Upper lobe of left lung (tissue), 6 donors: ENCODE results near the gene DCAF10. TPM values are rescaled to one million over a fixed set of nuclear protein-coding genes. Genes with fewer than 3 reads are reported as not detected.

Experiments
- ATAC-seq, 2 donors: fragments of 200-7000 bp; cut with Tn5 transposase; one replicate each; pipeline ENCODE4 v1.9.1; 2022; ENCODE audit warnings: mild to moderate bottlenecking in 2 of 2, moderate library complexity in 2 of 2; ENCODE audit not compliant: low FRiP score in 2 of 2
- DNase-seq, 2 donors: peaks; one replicate each; pipeline ENCODE4 v3.0.0-alpha.2; 2019 to 2020
- H3K27ac ChIP-seq, 4 donors: fragments of 200-600 bp; sonication (generic); one replicate each; pipeline ENCODE4 v1.5.1; 2016 to 2019
- H3K27me3 ChIP-seq, 4 donors: fragments of 200-600 bp; sonication (generic); one replicate each; pipeline ENCODE4 v1.5.1; 2017 to 2019
- H3K36me3 ChIP-seq, 4 donors: fragments of 200-600 bp; sonication (generic); one replicate each; pipeline ENCODE4 v1.5.1; 2016 to 2019
- H3K4me1 ChIP-seq, 4 donors: fragments of 200-600 bp; sonication (generic); one replicate each; pipeline ENCODE4 v1.5.1; 2018 to 2019
- H3K4me3 ChIP-seq, 4 donors: fragments of 200-600 bp; sonication (generic); one replicate each; pipeline ENCODE4 v1.5.1; 2017 to 2019; ENCODE audit warnings: mild to moderate bottlenecking in 2 of 4, moderate library complexity in 1 of 4
- H3K9me3 ChIP-seq, 4 donors: fragments of 200-600 bp; sonication (generic); one replicate each; pipeline ENCODE4 v1.5.1; 2018 to 2019
- CTCF ChIP-seq, 6 experiments: fragments of 450-650 bp in 4 of 6; fragments of 200-600 bp in 2 of 6; sonication (generic) in 2 of 6; IDR thresholded peaks; one replicate each; pipeline ENCODE4 v1.5.1; 2016 to 2019; ENCODE audit warnings: antibody characterized with exemption in 6 of 6
- EP300 ChIP-seq, 4 donors: sonication (generic); formaldehyde crosslinking; IDR thresholded peaks; one replicate each; pipeline ENCODE4 v1.5.1; 2017; ENCODE audit warnings: antibody characterized with exemption in 4 of 4, control low read depth in 2 of 4
- POLR2A ChIP-seq, 4 donors: fragments of 450-650 bp; IDR thresholded peaks; one replicate each; pipeline ENCODE4 v1.5.1; 2016 to 2017; ENCODE audit warnings: antibody characterized with exemption in 4 of 4, mild to moderate bottlenecking in 2 of 4
- POLR2AphosphoS5 ChIP-seq, 2 donors: sonication (generic); formaldehyde crosslinking; IDR thresholded peaks; one replicate each; pipeline ENCODE4 v1.5.1; 2017; ENCODE audit warnings: antibody characterized with exemption in 2 of 2
- WGBS, 2 donors: methylation state at CpG; one replicate each; pipeline ENCODE4 v1.1.5; 2017 to 2018; 5-methylcytosine and 5-hydroxymethylcytosine counted together
- total RNA-seq, 6 donors: library from RNA; depleted of rRNA in 4 of 6; stranded (reverse); fragments of >200 nt in 4 of 6; gene quantifications; one replicate each; pipeline versions ENCODE4 v1.1.0 to v1.2.1, GENCODE V29; 2016 to 2021
- donor health status: DM: no; HTN: no; CAD: no; lungs with moderate emphysema.
- donor health status: DM: no; HTN: yes; CAD: no; lungs with severe emphysema.

Gene DCAF10
- total RNA-seq, 6 donors from 2014 or later: 19.0 to 42.7 (median 25.1) TPM

GRCh38 chr9:37892063-37892462 lies 91.5 kb downstream of the DCAF10 start:
- no peaks in the 10 kb centered on the region for H3K9me3 ChIP-seq
- TF ChIP-seq POLR2A (IDR thresholded peaks at IDR 0.05): no peak
- TF ChIP-seq POLR2AphosphoS5 (IDR thresholded peaks at IDR 0.05): no peak
- no peak for TF ChIP-seq CTCF (IDR thresholded peaks at IDR 0.05)
- no peak for TF ChIP-seq EP300 (IDR thresholded peaks at IDR 0.05)
- 87 to 93% methylated on average over 8 of the region's 8 CpGs for WGBS, 2 donors
- ATAC-seq (no peak), DNase-seq (no peak)
- H3K36me3 ChIP-seq: peaks cover 8 to 81% (median 40%) of the 10 kb centered on the region in 4 donors
- H3K27ac ChIP-seq: no peak overlapping the region
- no peaks in the 10 kb centered on the region for H3K27me3 ChIP-seq
- no peak overlapping the region for H3K4me3 ChIP-seq
- no peaks in the 10 kb centered on the region for H3K4me1 ChIP-seq

GRCh38 chr9:37897665-37898064 lies 97.1 kb downstream of the DCAF10 start:
- peaks cover 7 to 12% (median 9%) of the 10 kb centered on the region in 4 donors for H3K4me1 ChIP-seq
- WGBS, 2 donors: 37 to 43% methylated on average over 2 of the region's 2 CpGs
- no peak overlapping the region for H3K27ac ChIP-seq
- H3K9me3 ChIP-seq: no peaks in the 10 kb centered on the region
- H3K4me3 ChIP-seq: no peak overlapping the region
- ATAC-seq (no peak), DNase-seq (no peak)
- H3K27me3 ChIP-seq: no peaks in the 10 kb centered on the region
- H3K36me3 ChIP-seq: peaks cover 14 to 73% (median 53%) of the 10 kb centered on the region in 4 donors
- no peak for TF ChIP-seq POLR2AphosphoS5 (IDR thresholded peaks at IDR 0.05)
- TF ChIP-seq POLR2A (IDR thresholded peaks at IDR 0.05): no peak
- TF ChIP-seq EP300 (IDR thresholded peaks at IDR 0.05): no peak
- TF ChIP-seq CTCF (IDR thresholded peaks at IDR 0.05): no peak

GRCh38 chr9:37899041-37899440 lies 98.4 kb downstream of the DCAF10 start:
- ATAC-seq (no peak), DNase-seq (no peak)
- peaks cover 13 to 20% (median 15%) of the 10 kb centered on the region in 4 donors for H3K4me1 ChIP-seq
- no peaks in the 10 kb centered on the region for H3K27me3 ChIP-seq
- TF ChIP-seq POLR2A (IDR thresholded peaks at IDR 0.05): no peak
- TF ChIP-seq POLR2AphosphoS5 (IDR thresholded peaks at IDR 0.05): no peak
- TF ChIP-seq CTCF (IDR thresholded peaks at IDR 0.05): no peak
- TF ChIP-seq EP300 (IDR thresholded peaks at IDR 0.05): no peak
- no peaks in the 10 kb centered on the region for H3K9me3 ChIP-seq
- no peak overlapping the region for H3K4me3 ChIP-seq
- peaks cover 14 to 59% (median 40%) of the 10 kb centered on the region in 4 donors for H3K36me3 ChIP-seq
- WGBS, 2 donors: 92% methylated on average over 2 of the region's 2 CpGs
- H3K27ac ChIP-seq: no peak overlapping the region

GRCh38 chr9:37902131-37902530 lies 101.5 kb downstream of the DCAF10 start:
- peaks cover 14 to 29% (median 24%) of the 10 kb centered on the region in 4 donors for H3K4me1 ChIP-seq
- TF ChIP-seq CTCF (IDR thresholded peaks at IDR 0.05) (no peak), EP300 (IDR thresholded peaks at IDR 0.05) (no peak), POLR2A (IDR thresholded peaks at IDR 0.05) (no peak), POLR2AphosphoS5 (IDR thresholded peaks at IDR 0.05) (no peak)
- no peaks in the 10 kb centered on the region for H3K27me3 ChIP-seq
- H3K4me3 ChIP-seq: peak overlapping the region in 1 of 4 donors; percentile 96
- H3K27ac ChIP-seq: no peak overlapping the region
- H3K36me3 ChIP-seq: peaks cover 6 to 28% (median 20%) of the 10 kb centered on the region in 4 donors
- ATAC-seq: no peak
- H3K9me3 ChIP-seq: no peaks in the 10 kb centered on the region
- no peak for DNase-seq
